ENCODE results near the gene SAMSN1.

DNA sequence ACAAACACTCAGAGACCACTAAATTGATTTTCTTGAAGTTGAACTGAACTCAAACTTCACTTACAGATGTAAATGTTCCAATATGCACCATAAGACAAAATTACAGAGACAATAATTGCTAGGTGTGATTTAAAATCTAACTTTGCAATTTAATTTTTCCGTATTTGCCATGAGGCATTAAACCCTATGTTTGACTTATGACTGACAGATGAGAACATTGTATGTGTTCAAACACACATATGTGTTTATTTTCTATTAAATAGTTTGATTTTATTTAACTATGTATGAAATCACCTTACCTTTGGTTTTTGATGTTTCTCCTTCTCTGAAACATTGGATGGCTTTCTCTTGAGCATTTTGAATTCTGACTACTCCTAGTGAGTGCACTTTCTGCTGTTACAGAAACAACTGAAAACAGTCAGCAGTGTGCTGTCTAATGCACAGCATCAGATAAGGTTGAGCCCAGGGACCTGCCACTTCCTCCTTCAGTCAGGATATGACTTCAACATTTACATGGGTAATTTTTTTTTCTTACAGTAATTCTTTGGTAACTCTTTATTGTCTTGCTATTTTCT is at the start of gene SAMSN1:
- TF ChIP-seq, protein P1, sequence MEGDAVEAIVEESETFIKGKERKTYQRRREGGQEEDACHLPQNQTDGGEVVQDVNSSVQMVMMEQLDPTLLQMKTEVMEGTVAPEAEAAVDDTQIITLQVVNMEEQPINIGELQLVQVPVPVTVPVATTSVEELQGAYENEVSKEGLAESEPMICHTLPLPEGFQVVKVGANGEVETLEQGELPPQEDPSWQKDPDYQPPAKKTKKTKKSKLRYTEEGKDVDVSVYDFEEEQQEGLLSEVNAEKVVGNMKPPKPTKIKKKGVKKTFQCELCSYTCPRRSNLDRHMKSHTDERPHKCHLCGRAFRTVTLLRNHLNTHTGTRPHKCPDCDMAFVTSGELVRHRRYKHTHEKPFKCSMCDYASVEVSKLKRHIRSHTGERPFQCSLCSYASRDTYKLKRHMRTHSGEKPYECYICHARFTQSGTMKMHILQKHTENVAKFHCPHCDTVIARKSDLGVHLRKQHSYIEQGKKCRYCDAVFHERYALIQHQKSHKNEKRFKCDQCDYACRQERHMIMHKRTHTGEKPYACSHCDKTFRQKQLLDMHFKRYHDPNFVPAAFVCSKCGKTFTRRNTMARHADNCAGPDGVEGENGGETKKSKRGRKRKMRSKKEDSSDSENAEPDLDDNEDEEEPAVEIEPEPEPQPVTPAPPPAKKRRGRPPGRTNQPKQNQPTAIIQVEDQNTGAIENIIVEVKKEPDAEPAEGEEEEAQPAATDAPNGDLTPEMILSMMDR (IDR thresholded peaks at IDR 0.05): no peak
- no peak for TF ChIP-seq POLR2A (IDR thresholded peaks at IDR 0.05)
